Gastrocnemius medialis (tissue), 4 donors: ENCODE data around the gene PLA2R1. TPM values are rescaled to one million over a fixed set of nuclear protein-coding genes. Genes with fewer than 3 reads are reported as not detected.
"Not testable (repeated sequence)": the region's sequence is repeated elsewhere in the genome, so short reads cannot be mapped to it uniquely, and the experiment has no call there.

ENCODE experiments used
- ATAC-seq, 2 donors: fragments of 150-250 bp; one replicate each; pipeline ENCODE4 v1.9.1; 2016
- DNase-seq, 2 donors: peaks; one replicate each; pipeline ENCODE4 v3.0.0-alpha.2; 2019
- H3K27ac ChIP-seq, 4 donors: fragments of 200-600 bp; sonication (generic); 1 replicate in 1 of 4; 2 replicates in 3 of 4; pipeline ENCODE4 v1.5.1; 2016 to 2018; ENCODE audit warnings: mild to moderate bottlenecking in 2 of 4, moderate library complexity in 1 of 4
- H3K27me3 ChIP-seq, 3 donors: fragments of 200-600 bp; sonication (generic) in 2 of 3; 1 replicate in 1 of 3; 2 replicates in 2 of 3; pipeline versions ENCODE4 v1.5.1 to v1.6.0; 2016 to 2019; ENCODE audit warnings: mild to moderate bottlenecking in 1 of 3, moderate library complexity in 1 of 3
- H3K36me3 ChIP-seq, 2 donors: fragments of 200-600 bp; sonication (generic) in 1 of 2; one replicate each; pipeline ENCODE4 v1.5.1; 2017 to 2018
- H3K4me1 ChIP-seq, 2 donors: fragments of 200-600 bp; sonication (generic) in 1 of 2; one replicate each; pipeline ENCODE4 v1.5.1; 2016 to 2017; ENCODE audit warnings: mild to moderate bottlenecking in 2 of 2
- H3K4me3 ChIP-seq, 4 donors: fragments of 200-600 bp; sonication (generic) in 3 of 4; 1 replicate in 1 of 4; 2 replicates in 3 of 4; pipeline ENCODE4 v1.5.1; 2016 to 2019; ENCODE audit warnings: mild to moderate bottlenecking in 2 of 4
- H3K9me3 ChIP-seq, 3 donors: fragments of 200-600 bp; sonication (generic) in 2 of 3; 1 replicate in 1 of 3; 2 replicates in 2 of 3; pipeline ENCODE4 v1.5.1; 2016 to 2019
- CTCF ChIP-seq, 5 experiments: fragments of 450-650 bp in 3 of 5; fragments of 200-600 bp in 2 of 5; sonication (generic) in 2 of 5; IDR thresholded peaks in 4 of 5; conservative IDR thresholded peaks in 1 of 5; 1 replicate in 4 of 5; 2 replicates in 1 of 5; pipeline ENCODE4 v1.5.1; 2016 to 2019; ENCODE audit warnings: antibody characterized with exemption in 5 of 5, mild to moderate bottlenecking in 3 of 5, moderate library complexity in 3 of 5
- POLR2A ChIP-seq, 2 donors: fragments of 450-650 bp; IDR thresholded peaks; one replicate each; pipeline ENCODE4 v1.6.1; 2017; ENCODE audit warnings: antibody characterized with exemption in 2 of 2, mild to moderate bottlenecking in 2 of 2, moderate library complexity in 2 of 2
- in situ Hi-C, 4 donors: fragments of 200-750 bp; cut with MboI; loops; one replicate each; pipeline versions ENCODE4 v1.15.0 to v1.8.0; 2017; ENCODE audit warnings: low sequenced_read_pairs in 4 of 4
- intact Hi-C: fragments of 100-400 bp; cut with DNase I; formaldehyde crosslinking; loops from one replicate; pipeline ENCODE4 v1.15.1; 2023; ENCODE audit warnings: low total_unique reads
- total RNA-seq, 4 donors: library from RNA; depleted of rRNA; stranded (reverse); fragments of >200 nt; gene quantifications; one replicate each; pipeline versions ENCODE4 v1.1.0 to v1.2.3, GENCODE V29; 2016

PLA2R1 gene
- total RNA-seq, 4 donors from 2014 or later, result 0.34 to 1.0 (median 0.45) TPM

GRCh38 chr2:160041091-160041490 lies 21.3 kb downstream of the PLA2R1 start:
- no peak for DNase-seq
- in situ Hi-C loops (no loop called here), intact Hi-C loops (no loop called here)
- TF ChIP-seq POLR2A (IDR thresholded peaks at IDR 0.05), result no peak
- TF ChIP-seq CTCF (IDR thresholded peaks at IDR 0.05 in 4 of 5, conservative IDR thresholded peaks at IDR 0.05 in 1 of 5), result no peak
- H3K36me3 ChIP-seq, result no peaks in the 10 kb centered on the region
- ATAC-seq, result no peak
- H3K27me3 ChIP-seq, result no peaks in the 10 kb centered on the region
- H3K27ac ChIP-seq, result no peak overlapping the region
- no peaks in the 10 kb centered on the region for H3K9me3 ChIP-seq
- H3K4me1 ChIP-seq, result peaks cover 0 to 4% of the 10 kb centered on the region in 2 donors
- H3K4me3 ChIP-seq, result no peak overlapping the region

- peaks cover 0 to 4% of the 10 kb centered on the region in 2 donors for H3K4me1 ChIP-seq
- TF ChIP-seq POLR2A (IDR thresholded peaks at IDR 0.05) (no peak), CTCF (IDR thresholded peaks at IDR 0.05 in 4 of 5, conservative IDR thresholded peaks at IDR 0.05 in 1 of 5) (no peak)
- no peaks in the 10 kb centered on the region for H3K36me3 ChIP-seq
- no peak for ATAC-seq
- H3K27me3 ChIP-seq, result no peaks in the 10 kb centered on the region
- intact Hi-C loops (no loop called here), in situ Hi-C loops (no loop called here)
- H3K9me3 ChIP-seq, result no peaks in the 10 kb centered on the region
- H3K4me3 ChIP-seq, result no peak overlapping the region
- no peak for DNase-seq
- no peak overlapping the region for H3K27ac ChIP-seq
Measured at GRCh38 chr2:160039166-160039903, 23.1 kb downstream of the PLA2R1 start.

GRCh38 chr2:160038662-160039061 lies 23.8 kb downstream of the PLA2R1 start:
- DNase-seq, H3K4me3 ChIP-seq, H3K9me3 ChIP-seq, H3K4me1 ChIP-seq, intact Hi-C loops, in situ Hi-C loops, H3K27ac ChIP-seq, H3K27me3 ChIP-seq, H3K36me3 ChIP-seq, ATAC-seq: not testable (repeated sequence)

- H3K27me3 ChIP-seq, result no peaks in the 10 kb centered on the region
- in situ Hi-C loops (no loop called here), intact Hi-C loops (no loop called here)
- TF ChIP-seq CTCF (IDR thresholded peaks at IDR 0.05 in 4 of 5, conservative IDR thresholded peaks at IDR 0.05 in 1 of 5) (no peak), POLR2A (IDR thresholded peaks at IDR 0.05) (no peak)
- H3K4me1 ChIP-seq, result peaks cover 0 to 4% of the 10 kb centered on the region in 2 donors
- no peak for DNase-seq
- H3K4me3 ChIP-seq, result no peak overlapping the region
- H3K9me3 ChIP-seq, result no peaks in the 10 kb centered on the region
- ATAC-seq, result no peak
- H3K27ac ChIP-seq, result no peak overlapping the region
- no peaks in the 10 kb centered on the region for H3K36me3 ChIP-seq
Measured at GRCh38 chr2:160036736-160037135, 25.7 kb downstream of the PLA2R1 start.

- no peak overlapping the region for H3K4me3 ChIP-seq
- H3K27ac ChIP-seq, result no peak overlapping the region
- no peaks in the 10 kb centered on the region for H3K9me3 ChIP-seq
- intact Hi-C loops, result no loop called here
- no peak for ATAC-seq
- no peaks in the 10 kb centered on the region for H3K36me3 ChIP-seq
- no peak for DNase-seq
- H3K27me3 ChIP-seq, result no peaks in the 10 kb centered on the region
- in situ Hi-C loops, result no loop called here
- peaks cover 0 to 4% of the 10 kb centered on the region in 2 donors for H3K4me1 ChIP-seq
- TF ChIP-seq POLR2A (IDR thresholded peaks at IDR 0.05) (no peak), CTCF (IDR thresholded peaks at IDR 0.05 in 4 of 5, conservative IDR thresholded peaks at IDR 0.05 in 1 of 5) (no peak)
Measured at GRCh38 chr2:160035125-160035524, 27.3 kb downstream of the PLA2R1 start.
